Stomach (tissue), 9 donors: ENCODE results near the gene MRPS35. TPM values are rescaled to one million over a fixed set of nuclear protein-coding genes. Genes with fewer than 3 reads are reported as not detected.

ENCODE experiments used
- DNase-seq, 2 donors: peaks; one replicate each; pipeline versions ENCODE4 v3.0.0 to v3.0.0-alpha.2; 2013 to 2019
- H3K27ac ChIP-seq, 5 donors: fragments of 200-600 bp in 4 of 5; sonication (generic) in 4 of 5; one replicate each; pipeline ENCODE4 v1.5.1; 2013 to 2019; ENCODE audit warnings: mild to moderate bottlenecking in 1 of 5, moderate library complexity in 1 of 5
- H3K27me3 ChIP-seq, 3 donors: fragments of 200-600 bp; sonication (generic); one replicate each; pipeline ENCODE4 v1.5.1; 2017 to 2019; ENCODE audit warnings: mixed run types in 1 of 3
- H3K36me3 ChIP-seq, 4 donors: fragments of 200-600 bp; sonication (generic); 1 replicate in 3 of 4; 2 replicates in 1 of 4; pipeline ENCODE4 v1.5.1; 2016 to 2019
- H3K4me1 ChIP-seq, 4 donors: fragments of 200-600 bp; sonication (generic); one replicate each; pipeline ENCODE4 v1.5.1; 2016 to 2019
- H3K4me3 ChIP-seq, 4 donors: fragments of 200-600 bp; sonication (generic) in 3 of 4; one replicate each; pipeline ENCODE4 v1.5.1; 2016 to 2019; ENCODE audit warnings: mild to moderate bottlenecking in 1 of 4
- H3K9me3 ChIP-seq, 4 donors: fragments of 200-600 bp; sonication (generic); one replicate each; pipeline ENCODE4 v1.5.1; 2016 to 2019
- EP300 ChIP-seq: sonication (generic); formaldehyde crosslinking; IDR thresholded peaks from one replicate; pipeline ENCODE4 v1.6.1; 2017; ENCODE audit warnings: antibody characterized with exemption
- POLR2A ChIP-seq, 4 donors: fragments of 450-650 bp; IDR thresholded peaks; one replicate each; pipeline ENCODE4 v1.6.1; 2016; ENCODE audit warnings: antibody characterized with exemption in 4 of 4, control low read depth in 2 of 4, mild to moderate bottlenecking in 1 of 4, moderate library complexity in 1 of 4
- POLR2AphosphoS5 ChIP-seq, 3 donors: sonication (generic); formaldehyde crosslinking; IDR thresholded peaks; one replicate each; pipeline ENCODE4 v1.6.1; 2016; ENCODE audit warnings: antibody characterized with exemption in 3 of 3
- WGBS, 5 donors: extraction: QIAGEN DNeasy Blood & Tissue Kit in 3 of 5; methylation state at CpG; one replicate each; pipeline versions ENCODE4 v1.1.5 to v1.1.7; 2013 to 2018; 5-methylcytosine and 5-hydroxymethylcytosine counted together
- intact Hi-C: fragments of 100-400 bp; cut with DNase I; formaldehyde crosslinking; loops from one replicate; pipeline ENCODE4 v1.15.1; 2023; ENCODE audit warnings: low total_unique reads
- polyA plus RNA-seq, 3 donors: library from polyadenylated mRNA; stranded (reverse); fragments of 200-250 nt; gene quantifications; one replicate each; pipeline ENCODE4 v1.2.3, GENCODE V29; 2013
- total RNA-seq, 5 donors: library from RNA; depleted of rRNA; stranded (reverse); fragments of >200 nt; gene quantifications; one replicate each; pipeline versions ENCODE4 v1.1.0 to v1.2.3, GENCODE V29; 2014 to 2016
- TF ChIP-seq, protein P1 (sequence below), 7 experiments: fragments of 450-650 bp in 4 of 7; fragments of 200-600 bp in 3 of 7; sonication (generic) in 3 of 7; IDR thresholded peaks; one replicate each; pipeline ENCODE4 v1.5.1; 2016 to 2019; ENCODE audit warnings: antibody characterized with exemption in 7 of 7, control low read depth in 2 of 7, mild to moderate bottlenecking in 1 of 7
- donor health status: healthy with polysubstance abuse.
- donor health status: Bipolar disorder and iron deficiency.
- donor health status: healthy.

MRPS35 gene
- total and polyA plus RNA-seq, 8 donors: 9.8 to 71.6 (median 35.9) TPM

- intact Hi-C loops: no loop called here
- Histone ChIP-seq H3K27ac (peak overlapping the region in 2 of 5 donors; percentile 45 to 63), H3K36me3 (peaks cover 25 to 84% (median 77%) of the 10 kb centered on the region in 4 donors), H3K4me3 (no peak overlapping the region), H3K9me3 (no peaks in the 10 kb centered on the region), H3K4me1 (no peaks in the 10 kb centered on the region), H3K27me3 (no peaks in the 10 kb centered on the region)
- DNase-seq: no peak
- no peak for TF ChIP-seq POLR2A (IDR thresholded peaks at IDR 0.05)
- TF ChIP-seq POLR2AphosphoS5 (IDR thresholded peaks at IDR 0.05): peak in 1 of 3 donors; percentile 22
These were observed 30.0 kb upstream of the MRPS35 start for GRCh38 chr12:27680619-27681018.

DNA sequence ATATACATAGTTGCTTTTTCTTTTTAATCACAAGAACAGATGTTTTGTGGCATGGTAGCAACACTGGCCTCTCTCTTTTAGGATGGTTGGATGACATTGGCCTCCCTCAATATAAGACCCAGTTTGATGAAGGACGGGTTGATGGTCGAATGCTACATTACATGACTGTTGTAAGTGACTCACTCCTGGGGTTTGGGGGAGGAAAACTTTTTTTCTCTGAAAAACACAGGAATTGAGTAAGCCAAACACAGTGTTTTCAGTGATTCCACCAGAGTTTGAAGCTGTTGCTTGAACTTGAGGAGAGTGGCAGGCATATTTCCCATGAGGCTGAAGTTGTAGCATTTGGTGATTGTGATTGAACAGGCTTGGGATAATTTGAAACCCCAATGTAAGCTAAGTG, 28.1 kb upstream of the MRPS35 start:
- intact Hi-C loops: no loop called here

GRCh38 chr12:27685274-27685673, 25.4 kb upstream of the MRPS35 start:
- no peak for DNase-seq
- H3K36me3 ChIP-seq: peaks cover 17 to 83% (median 79%) of the 10 kb centered on the region in 4 donors
- WGBS, 5 donors: 26 to 50% (median 39%) methylated on average over 2 of the region's 2 CpGs
- no peak for TF ChIP-seq POLR2AphosphoS5 (IDR thresholded peaks at IDR 0.05)
- TF ChIP-seq, protein P1, sequence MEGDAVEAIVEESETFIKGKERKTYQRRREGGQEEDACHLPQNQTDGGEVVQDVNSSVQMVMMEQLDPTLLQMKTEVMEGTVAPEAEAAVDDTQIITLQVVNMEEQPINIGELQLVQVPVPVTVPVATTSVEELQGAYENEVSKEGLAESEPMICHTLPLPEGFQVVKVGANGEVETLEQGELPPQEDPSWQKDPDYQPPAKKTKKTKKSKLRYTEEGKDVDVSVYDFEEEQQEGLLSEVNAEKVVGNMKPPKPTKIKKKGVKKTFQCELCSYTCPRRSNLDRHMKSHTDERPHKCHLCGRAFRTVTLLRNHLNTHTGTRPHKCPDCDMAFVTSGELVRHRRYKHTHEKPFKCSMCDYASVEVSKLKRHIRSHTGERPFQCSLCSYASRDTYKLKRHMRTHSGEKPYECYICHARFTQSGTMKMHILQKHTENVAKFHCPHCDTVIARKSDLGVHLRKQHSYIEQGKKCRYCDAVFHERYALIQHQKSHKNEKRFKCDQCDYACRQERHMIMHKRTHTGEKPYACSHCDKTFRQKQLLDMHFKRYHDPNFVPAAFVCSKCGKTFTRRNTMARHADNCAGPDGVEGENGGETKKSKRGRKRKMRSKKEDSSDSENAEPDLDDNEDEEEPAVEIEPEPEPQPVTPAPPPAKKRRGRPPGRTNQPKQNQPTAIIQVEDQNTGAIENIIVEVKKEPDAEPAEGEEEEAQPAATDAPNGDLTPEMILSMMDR (IDR thresholded peaks at IDR 0.05): no peak
- no peak for TF ChIP-seq EP300
- no peak for TF ChIP-seq POLR2A (IDR thresholded peaks at IDR 0.05)
- no peak overlapping the region for H3K4me3 ChIP-seq
- intact Hi-C loops: no loop called here
- H3K4me1 ChIP-seq: peaks cover 0 to 14% (median 3%) of the 10 kb centered on the region in 4 donors
- H3K9me3 ChIP-seq: no peaks in the 10 kb centered on the region
- H3K27ac ChIP-seq: peak overlapping the region in 4 of 5 donors; percentile 16 to 73 (median 55)
- H3K27me3 ChIP-seq: no peaks in the 10 kb centered on the region

More for the DNA sequence above, 28.1 kb upstream of the MRPS35 start:
- Histone ChIP-seq H3K4me3 (no peak overlapping the region), H3K9me3 (no peaks in the 10 kb centered on the region), H3K27me3 (no peaks in the 10 kb centered on the region), H3K4me1 (peaks cover 0 to 4% (median 2%) of the 10 kb centered on the region in 4 donors), H3K36me3 (peaks cover 21 to 76% (median 70%) of the 10 kb centered on the region in 4 donors), H3K27ac (peak overlapping the region in 1 of 5 donors; percentile 45)
- TF ChIP-seq, protein P1 (IDR thresholded peaks at IDR 0.05): no peak
- no peak for DNase-seq
- WGBS, 5 donors: 88 to 98% (median 93%) methylated on average over 2 of the region's 2 CpGs

GRCh38 chr12:27686147-27686546, 24.5 kb upstream of the MRPS35 start:
- DNase-seq: no peak
- Histone ChIP-seq H3K4me1 (peaks cover 0 to 14% (median 3%) of the 10 kb centered on the region in 4 donors), H3K27me3 (no peaks in the 10 kb centered on the region), H3K27ac (peak overlapping the region in 4 of 5 donors; percentile 32 to 73 (median 55)), H3K9me3 (no peaks in the 10 kb centered on the region), H3K36me3 (peaks cover 17 to 83% (median 78%) of the 10 kb centered on the region in 4 donors), H3K4me3 (no peak overlapping the region)
- TF ChIP-seq POLR2AphosphoS5 (IDR thresholded peaks at IDR 0.05) (no peak), POLR2A (IDR thresholded peaks at IDR 0.05) (no peak), EP300 (no peak)
- TF ChIP-seq, protein P1 (IDR thresholded peaks at IDR 0.05): no peak
- intact Hi-C loops: no loop called here

DNA sequence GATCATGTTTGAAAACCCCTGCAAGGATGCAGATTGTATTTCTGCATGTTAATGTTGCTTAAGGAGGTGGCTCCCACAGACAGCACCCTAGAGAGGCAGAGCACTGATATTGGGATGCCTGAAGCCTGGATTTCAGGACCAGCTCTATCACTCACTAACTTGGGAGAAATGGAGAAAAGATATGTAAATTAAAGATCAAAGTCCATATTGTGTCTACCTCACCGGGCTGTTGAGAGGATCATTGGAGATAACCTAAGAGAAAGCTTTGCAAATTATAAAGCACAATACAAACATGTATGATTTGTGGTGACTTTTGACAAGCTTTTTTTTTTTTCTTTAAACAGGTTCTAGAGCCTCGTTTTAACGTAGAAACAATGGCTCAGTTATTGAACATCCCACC, 22.0 kb upstream of the MRPS35 start:
- Histone ChIP-seq H3K4me3 (no peak overlapping the region), H3K27me3 (no peaks in the 10 kb centered on the region), H3K27ac (peak overlapping the region in 3 of 5 donors; percentile 13 to 73 (median 46)), H3K4me1 (peaks cover 0 to 14% (median 3%) of the 10 kb centered on the region in 4 donors), H3K9me3 (no peaks in the 10 kb centered on the region), H3K36me3 (peaks cover 23 to 83% (median 78%) of the 10 kb centered on the region in 4 donors)
- intact Hi-C loops: no loop called here
- DNase-seq: no peak
- WGBS, 5 donors: 32 to 65% (median 48%) methylated on average over 3 of the region's 3 CpGs
- no peak for TF ChIP-seq POLR2AphosphoS5 (IDR thresholded peaks at IDR 0.05)
- TF ChIP-seq, protein P1 (IDR thresholded peaks at IDR 0.05): no peak
- no peak for TF ChIP-seq POLR2A (IDR thresholded peaks at IDR 0.05)
- TF ChIP-seq EP300: no peak
